ENCODE data around the gene ZSCAN9. TPM values are rescaled to one million over a fixed set of nuclear protein-coding genes. Genes with fewer than 3 reads are reported as not detected.
A peak's percentile ranks its signal among the peaks of the same experiment; 100 is the strongest.

ZSCAN9 gene
- total and polyA plus RNA-seq, 2 of the 13 experiments (the other 11 are each of a cell fraction or from before 2014, with no cell fraction given), result 14.6 to 17.8 TPM

GRCh38 chr6:28254121-28254519 is 29.0 kb downstream of the ZSCAN9 start:
- ChIA-PET POLR2A (interaction anchor here (1.2 to 3.6 kb wide), 5 partner anchors 13 to 113 kb away, joined by 5 to 67 read pairs (median 19); partner anchors contain the start of genes ZKSCAN3, ZKSCAN8 and ZSCAN26), CTCF (ENCODE audit: low intra/inter-chr PET ratio, low total read pairs) (no interaction called here)
- in situ Hi-C loops (cut with HindIII; ENCODE audit: extremely low pct_ligation_motif_present, low pct_unique_long_range_greater_than_20kb), result loop anchor here (5.0 kb wide), 1 partner anchor 117 kb away; no protein-coding TSS in a partner anchor
- Histone ChIP-seq H3K4me2 (ENCODE audit: low read depth, low read length) (peak overlapping the region; percentile 95), H3K27ac (ENCODE audit: extremely low read length, insufficient read depth, low read length) (no peak overlapping the region), H3K4me1 (ENCODE audit: insufficient read depth, low read length) (peaks cover 27% of the 10 kb centered on the region), H2AFZ (ENCODE audit: low read length) (no peak overlapping the region), H3K27me3 (ENCODE audit: control insufficient read depth in 1 of 2, insufficient read depth in 2 of 2, low read length in 2 of 2) (peaks cover 0 to 2% of the 10 kb centered on the region in 2 experiments; a peak in 1 of 5 replicates), H3K79me2 (ENCODE audit: insufficient read depth, low read length) (peaks cover 11% of the 10 kb centered on the region), H3K4me3 (replicated peaks in 1 of 3; ENCODE audit: insufficient read depth in 1 of 3, low read depth in 2 of 3, low read length in 3 of 3) (no peak overlapping the region), H3K9me3 (ENCODE audit: low read length) (no peaks in the 10 kb centered on the region), H3K36me3 (replicated peaks in 1 of 2; ENCODE audit: control insufficient read depth in 1 of 2, insufficient read depth in 2 of 2, low read length in 2 of 2) (no peaks in the 10 kb centered on the region), H4K20me1 (ENCODE audit: insufficient read depth, low read length) (no peaks in the 10 kb centered on the region), H3K9ac (ENCODE audit: insufficient read depth, low read depth, low read length) (no peak overlapping the region)
- no peak for DNase-seq (ENCODE audit: low spot score)
- FAIRE-seq, result no peak
- TF ChIP-seq RFX1 (IDR thresholded peaks at IDR 0.05), result peak; percentile 25
- TF ChIP-seq ZBTB40 (IDR thresholded peaks at IDR 0.05), result no peak
- 0 out of 2 replicates have a peak, but pooled peaks have one; percentile 26 for TF ChIP-seq ZBTB40 (CRISPR knock-in tag; IDR thresholded peaks at IDR 0.05)
- no peak for TF ChIP-seq CBX2 (IDR thresholded peaks at IDR 0.05; ENCODE audit: low read depth, low read length)
- TF ChIP-seq CBX2 (CRISPR knock-in tag; IDR thresholded peaks at IDR 0.05; ENCODE audit: low read depth), result no peak
- TF ChIP-seq ZNF619 (CRISPR knock-in tag; IDR thresholded peaks at IDR 0.05), result no peak
- TF ChIP-seq RFX3 (CRISPR knock-in tag; IDR thresholded peaks at IDR 0.05), result peak; percentile 57; the same call in 1 of the 2 replicates
- TF ChIP-seq, protein P1, sequence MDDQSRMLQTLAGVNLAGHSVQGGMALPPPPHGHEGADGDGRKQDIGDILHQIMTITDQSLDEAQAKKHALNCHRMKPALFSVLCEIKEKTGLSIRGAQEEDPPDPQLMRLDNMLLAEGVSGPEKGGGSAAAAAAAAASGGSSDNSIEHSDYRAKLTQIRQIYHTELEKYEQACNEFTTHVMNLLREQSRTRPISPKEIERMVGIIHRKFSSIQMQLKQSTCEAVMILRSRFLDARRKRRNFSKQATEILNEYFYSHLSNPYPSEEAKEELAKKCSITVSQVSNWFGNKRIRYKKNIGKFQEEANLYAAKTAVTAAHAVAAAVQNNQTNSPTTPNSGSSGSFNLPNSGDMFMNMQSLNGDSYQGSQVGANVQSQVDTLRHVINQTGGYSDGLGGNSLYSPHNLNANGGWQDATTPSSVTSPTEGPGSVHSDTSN (CRISPR knock-in tag; IDR thresholded peaks at IDR 0.05; ENCODE audit: borderline replicate concordance), result no peak
- TF ChIP-seq HIC2 (CRISPR knock-in tag; IDR thresholded peaks at IDR 0.05; ENCODE audit: low read depth), result no peak
- no TSS peak for BruUV-seq (replicated peaks)
- intact Hi-C loops (cut with micrococcal nuclease; ENCODE audit: unreplicated experiment), result no loop called here
- WGBS (ENCODE audit: low lambda C conversion rate), result 77% methylated on average over 1 of the region's 1 CpG
- ATAC-seq, result no peak
